Measurements from ENCODE around the gene KIF26B.

The KIF26B gene

GRCh38 chr1:245512181-245512888, 357.6 kb downstream of the KIF26B start:
- DNase-seq (ENCODE audit: low spot score) = no peak

- DNase-seq (ENCODE audit: low spot score) = peak; percentile 39
Measured at GRCh38 chr1:245512980-245513578, 358.3 kb downstream of the KIF26B start.

- peak; percentile 55 for DNase-seq (ENCODE audit: low spot score)
Measured at GRCh38 chr1:245516284-245516759, 361.5 kb downstream of the KIF26B start.

GRCh38 chr1:245520611-245521010, 365.8 kb downstream of the KIF26B start:
- DNase-seq (ENCODE audit: low spot score) = no peak

GRCh38 chr1:245526141-245526540, 371.4 kb downstream of the KIF26B start:
- no peak for DNase-seq (ENCODE audit: low spot score)

GRCh38 chr1:245528258-245528635, 373.5 kb downstream of the KIF26B start:
- no peak for DNase-seq (ENCODE audit: low spot score)

GRCh38 chr1:245530937-245531336, 376.2 kb downstream of the KIF26B start:
- DNase-seq (ENCODE audit: low spot score) = no peak

GRCh38 chr1:245537992-245538391, 383.2 kb downstream of the KIF26B start:
- DNase-seq (ENCODE audit: low spot score) = peak; percentile 17

GRCh38 chr1:245538671-245539070, 383.9 kb downstream of the KIF26B start:
- DNase-seq (ENCODE audit: low spot score) = no peak

- DNase-seq (ENCODE audit: low spot score) = no peak
Measured at GRCh38 chr1:245541369-245541768, 386.6 kb downstream of the KIF26B start.

GRCh38 chr1:245542365-245542764, 387.6 kb downstream of the KIF26B start:
- no peak for DNase-seq (ENCODE audit: low spot score)

- no peak for DNase-seq (ENCODE audit: low spot score)
Measured at GRCh38 chr1:245544236-245544635, 389.5 kb downstream of the KIF26B start.

GRCh38 chr1:245546875-245547274, 392.1 kb downstream of the KIF26B start:
- DNase-seq (ENCODE audit: low spot score) = no peak

GRCh38 chr1:245549996-245550719, 395.4 kb downstream of the KIF26B start:
- DNase-seq (ENCODE audit: low spot score) = no peak

- DNase-seq (ENCODE audit: low spot score) = no peak
Measured at GRCh38 chr1:245550720-245551043, 395.9 kb downstream of the KIF26B start.

GRCh38 chr1:245551536-245551935, 396.8 kb downstream of the KIF26B start:
- no peak for DNase-seq (ENCODE audit: low spot score)

- DNase-seq (ENCODE audit: low spot score) = no peak
Measured at GRCh38 chr1:245552331-245552730, 397.5 kb downstream of the KIF26B start.

GRCh38 chr1:245556057-245556456, 401.3 kb downstream of the KIF26B start:
- DNase-seq (ENCODE audit: low spot score) = no peak

- no peak for DNase-seq (ENCODE audit: low spot score)
Measured at GRCh38 chr1:245558069-245558468, 403.3 kb downstream of the KIF26B start.

GRCh38 chr1:245560316-245560859, 405.6 kb downstream of the KIF26B start:
- no peak for DNase-seq (ENCODE audit: low spot score)

- DNase-seq (ENCODE audit: low spot score) = no peak
Measured at GRCh38 chr1:245561665-245562234, 407.0 kb downstream of the KIF26B start.

GRCh38 chr1:245566134-245566533, 411.3 kb downstream of the KIF26B start:
- no peak for DNase-seq (ENCODE audit: low spot score)

GRCh38 chr1:245566952-245567351, 412.2 kb downstream of the KIF26B start:
- DNase-seq (ENCODE audit: low spot score) = no peak

Data from AG08396 (cell line).